Fibroblast of skin of left quadriceps (primary cell): ENCODE results near the gene TRA2B.

Experiments
- DNase-seq, 2 experiments: peaks; one replicate each; pipeline ENCODE4 v3.0.0-alpha.2; 2013; ENCODE audit warnings: low read depth in 2 of 2

TRA2B gene

DNA sequence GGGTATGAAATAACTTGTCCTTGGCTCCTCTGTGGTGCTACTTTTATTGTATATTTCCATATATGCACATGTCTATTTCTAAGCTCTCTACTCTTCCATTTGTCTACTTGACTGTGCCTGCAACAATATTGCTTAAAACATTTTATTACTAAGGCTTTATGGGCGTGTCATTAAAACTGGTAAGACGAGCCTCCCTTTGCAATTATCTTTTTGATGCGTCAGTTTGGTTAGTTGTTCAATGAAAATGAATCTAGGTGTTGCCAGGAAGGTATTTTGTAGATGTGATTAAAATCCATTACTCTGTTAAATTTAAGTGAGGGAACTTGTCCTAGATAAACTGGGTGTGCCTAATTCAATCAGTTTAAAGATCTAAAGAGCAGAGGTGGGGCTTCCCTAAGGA lies 12.9 kb upstream of the TRA2B start:
- DNase-seq: no peak

DNA sequence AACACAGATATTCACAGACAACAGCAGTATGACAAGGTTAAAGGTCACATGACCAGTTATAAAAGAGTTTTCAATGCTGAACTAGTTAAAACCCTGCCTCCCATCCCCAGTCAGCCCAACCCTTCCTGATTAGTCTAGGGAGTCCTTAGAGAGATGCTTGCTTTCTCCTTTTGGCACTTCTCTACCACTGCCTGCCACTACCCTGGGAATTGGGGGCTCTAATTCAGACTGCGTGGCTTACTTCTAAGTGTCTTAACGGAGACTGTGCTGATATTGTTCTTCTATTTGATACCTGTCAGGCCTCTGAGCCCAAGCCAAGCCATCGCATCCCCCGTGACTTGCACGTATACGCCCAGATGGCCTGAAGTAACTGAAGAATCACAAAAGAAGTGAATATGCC lies 11.7 kb upstream of the TRA2B start:
- no peak for DNase-seq

DNA sequence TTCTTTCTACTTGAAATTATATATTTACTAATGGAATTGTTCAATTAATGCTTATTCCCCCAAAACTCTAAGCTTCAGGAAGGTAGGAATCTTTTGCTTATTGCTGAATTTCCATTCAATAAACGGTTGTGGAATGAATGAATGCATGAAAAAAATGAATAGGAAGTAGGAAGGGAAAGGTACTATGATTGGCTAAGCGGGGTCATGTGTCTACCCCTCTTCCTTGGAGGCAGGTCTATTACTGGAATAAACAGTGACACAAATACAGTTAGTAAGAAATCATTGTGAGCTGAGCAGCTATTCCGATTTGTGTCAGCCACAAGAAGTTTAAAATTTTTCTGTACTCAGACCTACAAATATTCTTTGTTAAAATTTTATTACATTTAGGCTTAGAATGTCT lies 10.5 kb upstream of the TRA2B start:
- no peak for DNase-seq

DNA sequence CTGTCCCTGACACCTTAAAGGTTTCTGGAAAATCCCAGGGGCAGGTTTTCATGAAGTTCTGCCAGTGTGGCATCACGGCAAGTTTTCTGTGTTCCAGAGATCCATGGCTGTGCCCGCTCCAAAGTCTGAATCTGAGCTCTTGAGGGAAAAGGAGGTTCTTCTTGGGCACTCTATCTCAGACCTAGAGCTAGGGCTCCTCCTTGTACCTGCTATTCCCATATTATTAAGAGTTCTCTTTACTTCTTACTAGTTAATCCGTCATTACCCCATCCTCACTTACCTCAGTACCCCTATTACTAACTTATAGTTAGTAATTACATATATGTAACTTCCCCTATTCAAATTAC lies 5.9 kb upstream of the TRA2B start:
- no peak for DNase-seq

DNA sequence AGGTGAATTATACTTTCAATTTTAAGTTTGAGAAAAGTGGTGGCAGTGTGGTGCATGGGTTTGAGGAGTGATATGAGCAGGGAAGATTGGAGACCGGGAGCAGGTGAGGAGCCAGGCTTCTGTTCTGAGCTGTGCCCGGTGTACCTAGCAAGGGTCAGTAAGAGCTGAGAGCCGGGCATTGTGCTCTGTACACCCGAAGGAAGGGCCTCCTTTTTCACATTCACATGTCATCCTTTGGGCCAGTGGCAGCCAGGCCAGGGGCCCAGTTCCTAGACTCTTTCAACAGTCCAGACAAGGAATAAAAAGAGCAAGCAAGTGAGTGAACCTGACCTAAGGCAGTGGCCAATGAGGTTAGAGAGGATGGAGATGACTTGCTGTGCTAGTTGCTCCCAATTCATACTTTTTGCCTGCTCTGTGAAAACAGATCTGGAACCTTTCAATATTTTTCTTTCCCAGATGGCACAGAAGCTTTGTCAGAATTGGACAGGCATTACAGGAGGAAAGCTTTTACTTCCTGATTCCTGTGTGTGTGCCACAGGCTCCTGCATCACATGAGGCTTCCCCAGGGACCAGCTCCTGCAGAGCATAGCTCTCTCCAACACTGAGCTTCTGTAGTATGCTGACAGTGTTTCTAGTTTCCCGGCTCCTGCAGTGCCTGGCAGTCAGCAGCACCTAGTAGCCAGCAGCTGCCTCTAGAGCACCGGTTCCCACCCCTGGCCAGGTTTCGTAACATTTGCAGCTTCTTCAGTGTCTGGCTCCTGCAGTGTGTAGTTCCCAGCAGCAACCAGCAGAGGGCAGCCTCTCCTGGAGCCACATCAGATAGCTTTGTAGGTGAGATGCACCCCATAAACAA lies 5.3 kb upstream of the TRA2B start:
- peak; percentile 49 to 56 for DNase-seq

DNA sequence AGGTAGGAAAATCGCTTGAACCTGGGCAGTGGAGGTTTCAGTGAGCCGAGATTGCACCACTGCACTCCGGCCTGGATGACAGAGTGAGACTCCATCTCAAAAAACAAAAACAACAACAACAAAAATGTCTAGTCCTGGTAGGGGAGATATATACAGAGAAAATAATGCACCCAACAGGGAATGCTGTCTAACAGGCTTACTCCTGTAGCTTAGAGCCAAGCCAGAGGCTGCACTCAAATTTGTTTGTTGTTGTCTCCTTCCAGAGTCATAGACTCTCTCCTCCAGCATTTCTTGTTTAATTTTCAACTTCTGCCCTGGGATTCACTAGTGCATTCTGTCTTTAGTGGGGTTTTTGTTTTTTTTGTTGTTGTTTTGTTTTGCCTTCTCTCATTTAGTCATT lies 4.6 kb upstream of the TRA2B start:
- DNase-seq: no peak

DNA sequence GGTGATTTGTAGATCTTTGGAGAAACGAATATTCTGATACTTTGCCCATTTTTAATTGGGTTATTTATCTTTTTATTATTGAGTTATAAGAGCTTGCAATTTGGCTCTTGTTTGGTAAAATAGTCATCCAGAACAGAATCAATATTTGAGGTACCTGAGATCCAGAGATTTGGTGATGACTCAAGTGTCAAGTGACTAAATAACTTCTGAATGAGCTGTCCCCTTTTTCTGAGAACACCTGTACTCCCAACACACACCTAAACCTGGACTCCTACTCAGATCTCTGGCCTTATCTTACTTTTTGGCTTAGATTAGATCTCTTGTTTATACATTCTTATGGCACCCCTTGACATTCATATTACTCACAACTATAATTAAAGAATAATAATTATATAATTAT lies 3.1 kb upstream of the TRA2B start:
- DNase-seq: no peak

DNA sequence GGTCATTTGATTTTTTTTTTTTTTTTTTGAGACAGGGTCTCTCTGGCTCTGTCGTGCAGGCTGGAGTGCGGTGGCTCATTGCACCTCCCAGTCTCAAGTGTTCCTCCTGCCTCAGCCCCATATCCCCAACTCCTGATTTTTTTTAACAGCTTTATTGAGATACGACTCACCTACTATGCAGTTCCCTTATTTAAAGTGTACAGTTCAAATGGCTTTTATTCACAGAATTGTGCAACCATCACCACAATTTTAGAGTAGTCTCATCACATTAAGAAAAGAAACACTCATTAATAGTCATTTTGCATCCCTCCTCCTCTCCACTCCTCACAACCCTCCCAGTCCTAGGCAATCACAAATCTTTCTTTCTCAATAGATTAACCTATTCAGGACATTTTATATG lies 1.9 kb upstream of the TRA2B start:
- no peak for DNase-seq

DNA sequence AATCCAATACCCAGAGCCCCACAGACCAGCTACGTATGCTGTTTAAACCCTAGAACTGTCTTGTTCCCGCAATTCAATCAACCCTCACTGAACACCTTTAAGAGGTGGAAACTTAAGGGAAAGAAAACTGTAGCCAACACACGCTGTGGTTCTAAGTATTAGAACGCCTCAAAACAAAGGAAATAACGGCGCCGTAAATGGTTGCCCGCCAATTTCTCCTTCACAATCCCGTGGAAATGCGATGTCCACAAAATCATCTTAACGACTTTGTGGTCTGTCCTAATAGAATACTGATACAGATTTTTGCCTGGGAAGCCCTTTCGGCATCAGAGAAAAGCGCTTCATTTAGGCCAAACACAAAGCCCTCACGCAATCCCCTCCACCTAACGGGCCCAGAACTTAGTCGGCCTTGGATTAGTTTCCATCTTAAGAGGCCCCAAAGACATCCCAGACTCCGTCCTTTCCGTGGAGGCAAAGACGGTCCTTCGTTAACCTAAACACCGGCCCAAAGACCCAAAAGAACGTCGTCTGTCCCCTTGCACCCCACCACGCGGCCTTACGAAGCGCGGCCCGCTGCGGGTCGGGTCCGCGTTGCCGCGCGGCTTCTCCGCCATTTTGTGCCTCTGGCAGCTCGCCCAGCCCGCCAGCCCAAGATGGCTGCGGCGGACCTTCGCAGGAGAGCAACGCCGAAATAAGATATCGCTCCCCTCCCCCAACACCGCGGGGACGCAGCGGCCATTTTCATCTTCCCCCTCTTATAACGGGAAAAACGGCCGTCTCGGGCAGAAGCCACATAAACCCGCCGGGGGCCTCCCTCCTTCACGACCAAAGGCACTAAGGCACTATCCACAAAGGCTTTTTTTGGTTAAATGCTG lies 763 bp downstream of the TRA2B start:
- DNase-seq: peak; percentile 77 to 82

DNA sequence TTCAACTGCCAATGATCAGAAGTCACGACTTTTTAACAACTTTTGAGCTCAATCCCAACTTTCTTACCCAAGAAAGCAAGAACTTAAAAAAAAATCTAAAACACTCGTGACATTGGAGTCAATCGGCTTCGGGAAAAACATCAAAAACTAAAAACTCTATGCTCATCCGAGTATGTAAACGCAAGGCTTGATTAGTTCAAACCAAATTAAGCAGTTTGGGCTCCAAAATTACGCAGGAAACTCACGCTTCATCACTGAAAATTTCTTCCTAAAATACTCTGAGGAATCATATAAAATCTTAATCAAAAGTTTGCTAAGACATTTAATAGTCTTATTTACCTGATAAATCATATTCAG lies 1.6 kb downstream of the TRA2B start:
- no peak for DNase-seq

DNA sequence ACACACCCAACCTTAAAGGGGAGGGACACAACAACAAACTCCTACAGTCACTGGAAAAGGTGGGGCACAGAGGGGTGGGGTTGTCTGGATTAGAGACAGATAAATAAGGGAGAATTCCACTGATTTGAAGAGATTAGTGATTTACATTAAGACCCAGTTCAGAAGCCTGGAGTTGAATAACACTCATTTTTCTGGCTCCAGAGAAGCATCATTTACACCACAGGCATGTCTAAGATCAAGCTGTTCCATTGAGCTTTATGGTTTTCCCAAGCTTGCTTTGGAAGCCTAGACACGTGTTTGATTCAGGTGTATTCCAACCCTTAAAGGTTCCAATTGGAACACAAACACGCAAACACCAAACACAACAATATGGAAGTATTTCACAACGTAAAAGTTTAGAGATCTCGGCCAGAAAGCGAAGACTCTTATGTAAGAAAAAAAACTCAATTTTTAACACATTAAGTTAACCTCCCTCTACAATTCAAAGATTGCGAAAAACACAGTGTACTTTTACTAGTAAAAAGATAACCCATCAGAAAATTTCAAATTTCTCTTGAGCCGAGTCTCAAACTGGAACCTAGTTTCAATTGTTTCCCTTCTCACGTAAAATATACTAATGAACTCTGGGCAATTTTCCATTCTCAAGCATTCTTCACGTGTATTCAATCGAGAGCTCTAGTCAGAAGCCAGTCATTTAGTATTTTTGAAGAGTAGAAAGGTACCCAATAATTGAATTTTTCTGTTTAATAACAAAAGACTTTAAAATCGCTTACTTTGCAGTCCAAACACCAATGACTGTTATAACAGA lies 2.1 kb downstream of the TRA2B start:
- no peak for DNase-seq

DNA sequence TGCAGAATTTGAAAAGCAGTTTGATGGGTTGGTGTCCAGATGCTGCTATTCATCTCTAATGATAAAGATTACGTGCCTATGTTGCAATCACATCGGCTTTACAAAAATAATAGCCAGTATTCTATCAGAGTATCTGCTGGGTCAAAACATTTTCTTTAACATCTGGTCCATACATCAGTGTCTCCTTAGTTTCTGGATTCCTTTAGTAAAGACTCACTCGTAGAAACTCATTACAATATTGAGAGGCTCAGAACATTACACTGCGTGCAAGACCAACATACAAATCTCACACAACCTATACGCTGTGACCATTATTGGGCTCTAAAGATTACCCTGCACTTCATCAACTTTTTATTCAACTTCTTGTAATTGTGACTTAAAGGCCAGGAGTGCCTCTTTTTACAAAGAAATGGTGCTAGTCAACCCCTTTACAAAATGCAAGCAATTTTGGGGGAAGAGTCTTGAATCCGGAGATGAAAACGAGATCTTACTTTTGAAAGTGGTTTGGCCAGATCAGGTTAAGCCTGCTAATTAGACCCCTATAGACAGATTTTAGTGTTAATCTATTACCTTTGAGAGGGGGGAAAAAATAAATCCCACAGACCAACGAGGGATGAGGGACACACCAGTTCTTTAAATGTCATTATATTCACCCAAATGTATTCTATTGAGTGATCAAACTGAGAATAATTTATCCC lies 2.9 kb downstream of the TRA2B start:
- peak; percentile 29 to 36 for DNase-seq

DNA sequence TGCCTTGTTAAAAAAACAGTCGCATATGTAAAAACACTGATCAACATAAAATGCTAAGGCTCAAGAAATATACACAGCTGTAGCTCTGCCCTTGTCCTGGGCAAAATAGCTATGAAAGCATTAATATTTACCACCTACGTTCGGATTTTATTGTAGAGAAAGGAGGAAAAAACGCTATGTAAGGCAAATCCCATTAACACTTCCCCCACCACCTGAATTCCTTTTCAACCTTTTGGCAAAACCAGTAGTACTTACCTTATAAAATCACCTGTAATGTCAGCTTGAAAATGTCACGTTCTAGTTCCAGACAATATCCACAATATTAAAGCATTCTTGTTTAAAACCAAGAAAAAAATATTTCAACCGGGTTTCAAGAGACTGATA lies 3.6 kb downstream of the TRA2B start:
- DNase-seq: no peak

DNA sequence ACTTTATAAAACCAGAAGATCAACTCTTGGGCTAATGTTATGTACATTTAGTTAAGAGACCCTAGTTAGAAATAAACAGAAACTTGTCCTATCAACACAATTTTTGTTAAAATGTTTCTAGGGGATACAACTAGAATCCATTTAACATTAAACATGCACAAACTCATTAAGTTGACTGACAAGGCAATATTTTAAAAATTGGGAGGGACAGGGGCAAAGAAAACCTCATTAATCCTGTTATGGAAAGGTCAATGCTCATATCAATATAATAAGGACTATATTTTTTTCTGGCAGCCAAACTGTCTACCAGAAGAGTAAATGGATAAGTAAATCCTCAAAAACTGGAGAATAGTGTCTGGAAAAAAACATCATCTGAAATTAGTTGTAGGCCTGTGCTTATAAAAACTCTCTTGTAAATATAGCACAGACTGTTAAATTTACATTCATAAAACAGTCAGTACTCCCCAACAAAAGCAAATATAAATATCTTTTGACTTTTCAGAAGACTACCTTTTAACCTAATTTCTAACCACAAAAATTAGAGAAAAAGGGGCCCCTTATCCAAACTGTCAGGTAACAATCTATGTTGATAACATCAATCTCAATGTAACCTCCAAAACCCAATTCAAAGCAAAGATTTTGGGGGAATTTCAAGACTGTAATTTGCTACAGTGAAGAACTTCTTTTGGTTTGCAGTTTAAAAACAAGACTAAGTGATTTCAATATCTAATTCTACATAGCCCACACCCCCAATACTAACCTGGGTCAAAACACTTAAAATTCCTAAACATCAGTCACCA lies 4.2 kb downstream of the TRA2B start:
- DNase-seq: no peak

DNA sequence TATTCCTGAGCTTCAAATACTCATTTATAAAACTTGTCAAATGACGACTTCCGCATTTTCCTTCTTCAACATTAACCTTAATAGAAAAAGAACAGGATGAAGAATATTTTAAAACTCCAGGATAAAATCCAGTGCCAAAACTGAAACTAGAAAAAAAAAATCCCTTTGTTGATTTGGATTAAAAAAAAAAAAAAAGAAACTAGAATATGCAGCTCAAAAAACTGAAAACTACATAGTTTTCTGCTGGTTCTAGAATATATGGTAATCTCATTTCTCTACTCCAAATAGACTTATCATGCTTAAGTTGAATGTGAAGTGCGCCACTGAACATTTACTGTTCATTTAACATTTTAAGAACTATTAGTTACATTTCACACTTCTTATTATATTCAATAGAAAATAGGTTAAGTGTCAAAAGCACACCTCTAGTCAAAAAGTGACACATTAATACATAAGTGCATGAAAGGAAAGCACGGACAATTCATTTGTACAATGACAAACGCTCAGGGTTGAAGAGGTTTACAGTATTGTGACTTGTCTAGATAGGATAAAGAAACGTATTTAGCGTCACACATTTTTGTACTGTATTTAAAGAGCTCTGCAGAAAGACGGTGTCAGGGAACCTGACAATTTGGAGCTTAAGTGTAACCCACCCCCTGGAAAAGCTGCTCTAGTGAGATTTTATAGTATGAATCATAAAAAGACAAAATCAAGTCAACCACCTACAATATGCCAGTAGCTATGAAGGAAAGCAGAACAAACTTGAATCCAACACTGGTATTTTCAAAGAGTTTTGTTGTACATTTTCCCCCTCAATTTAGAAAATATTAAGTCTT lies 5.8 kb downstream of the TRA2B start:
- DNase-seq: no peak

DNA sequence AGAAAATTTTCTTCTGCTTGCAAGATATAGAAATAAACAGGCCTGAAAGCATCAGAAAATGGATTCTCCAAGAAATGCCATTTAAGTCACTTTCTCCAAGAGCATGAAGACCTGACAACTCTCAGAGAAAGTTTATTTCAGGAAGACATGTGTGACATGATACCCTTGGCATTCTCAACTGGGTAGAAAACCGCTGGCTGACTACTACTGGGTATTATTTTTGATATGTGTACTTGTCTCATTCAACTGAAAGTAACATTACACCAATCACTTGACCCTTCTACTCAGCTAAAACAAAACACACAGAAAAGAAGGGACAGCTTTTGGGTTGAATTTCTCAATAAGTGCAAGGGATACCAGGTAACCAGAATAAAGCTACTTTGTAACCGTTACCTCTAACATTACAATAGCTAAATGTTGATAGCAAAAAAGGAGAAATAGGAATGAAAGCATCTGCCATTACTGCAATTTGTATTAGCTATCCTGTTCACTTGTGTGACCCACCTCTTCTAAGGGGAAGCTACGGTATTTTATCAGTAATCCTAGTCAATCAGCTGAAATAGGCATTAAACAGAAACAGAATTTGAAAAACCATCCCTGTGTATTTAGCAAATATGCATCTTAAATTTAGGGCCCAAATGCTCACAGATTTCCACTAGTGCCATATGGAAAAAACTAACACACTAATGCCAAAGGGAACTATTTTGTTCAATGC lies 7.3 kb downstream of the TRA2B start:
- DNase-seq: no peak

DNA sequence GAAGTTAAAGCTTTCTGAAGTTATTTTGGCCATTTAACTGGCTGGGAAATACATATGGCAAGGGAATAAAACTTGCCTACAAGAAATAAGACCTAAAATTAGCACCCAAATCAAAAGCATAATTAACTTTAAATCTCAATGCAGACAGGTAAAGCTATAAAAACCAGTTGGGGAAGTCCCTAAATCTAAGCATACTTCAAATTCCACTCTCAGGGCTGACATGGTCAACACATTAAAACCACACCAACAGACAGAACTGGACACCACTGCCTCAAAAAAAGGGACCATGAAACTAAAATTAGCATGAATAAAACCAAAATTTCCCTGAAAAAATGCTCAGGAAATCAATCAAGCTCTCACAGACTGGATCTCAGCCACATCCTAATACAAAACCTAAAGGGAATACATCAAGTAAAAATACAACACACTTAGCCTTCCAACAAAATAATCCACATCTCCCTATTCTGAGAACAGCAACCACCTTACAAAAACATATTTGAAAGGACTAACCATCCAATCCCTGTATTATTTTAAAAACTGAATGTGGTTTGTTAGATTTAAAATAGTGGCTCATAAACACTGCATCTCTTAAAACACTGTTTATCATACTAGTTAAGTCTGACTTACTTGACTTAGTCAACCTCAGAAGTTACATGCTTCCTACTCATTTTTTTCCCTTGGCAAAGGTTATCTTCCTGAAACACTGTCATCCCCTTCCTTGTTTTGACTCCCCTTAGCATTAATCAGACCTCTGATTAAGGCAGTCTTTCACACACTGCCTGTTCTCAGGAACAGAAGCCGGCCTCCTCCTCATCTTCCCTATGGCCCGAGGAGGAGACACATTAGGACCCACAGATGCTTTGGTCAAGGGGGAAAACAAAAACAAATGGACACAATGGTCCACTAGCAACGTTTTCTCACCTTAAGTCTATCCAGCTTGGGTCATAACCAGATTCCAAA lies 8.3 kb downstream of the TRA2B start:
- DNase-seq: no peak

DNA sequence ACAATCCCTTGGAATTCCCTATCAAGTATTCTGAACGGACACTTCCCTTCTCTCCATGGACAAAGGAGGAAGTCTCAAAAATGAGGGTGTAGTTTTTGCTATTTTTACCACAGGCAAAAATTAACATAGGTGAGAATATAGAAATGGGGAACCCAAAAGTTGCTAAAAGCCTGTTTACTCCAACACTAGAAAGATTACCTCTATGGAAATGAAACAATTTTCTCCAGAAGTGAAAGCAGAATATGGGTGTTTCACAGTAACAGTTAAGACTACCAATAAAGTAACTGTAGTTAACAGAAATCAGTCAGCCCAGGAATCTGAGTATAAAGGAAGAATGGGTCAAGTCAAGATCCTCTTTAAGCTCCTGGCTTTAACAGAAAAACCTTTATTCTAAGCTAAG lies 9.3 kb downstream of the TRA2B start:
- no peak for DNase-seq
